GM18907 (cell line): ENCODE measurements around the gene FCN2.

Source experiments
- ATAC-seq: cut with Tn5 transposase; IDR thresholded peaks from one replicate; pipeline ENCODE4 v1.9.1; 2021; ENCODE audit warnings: mild to moderate bottlenecking, moderate library complexity; ENCODE audit not compliant: unreplicated experiment

Gene FCN2

DNA sequence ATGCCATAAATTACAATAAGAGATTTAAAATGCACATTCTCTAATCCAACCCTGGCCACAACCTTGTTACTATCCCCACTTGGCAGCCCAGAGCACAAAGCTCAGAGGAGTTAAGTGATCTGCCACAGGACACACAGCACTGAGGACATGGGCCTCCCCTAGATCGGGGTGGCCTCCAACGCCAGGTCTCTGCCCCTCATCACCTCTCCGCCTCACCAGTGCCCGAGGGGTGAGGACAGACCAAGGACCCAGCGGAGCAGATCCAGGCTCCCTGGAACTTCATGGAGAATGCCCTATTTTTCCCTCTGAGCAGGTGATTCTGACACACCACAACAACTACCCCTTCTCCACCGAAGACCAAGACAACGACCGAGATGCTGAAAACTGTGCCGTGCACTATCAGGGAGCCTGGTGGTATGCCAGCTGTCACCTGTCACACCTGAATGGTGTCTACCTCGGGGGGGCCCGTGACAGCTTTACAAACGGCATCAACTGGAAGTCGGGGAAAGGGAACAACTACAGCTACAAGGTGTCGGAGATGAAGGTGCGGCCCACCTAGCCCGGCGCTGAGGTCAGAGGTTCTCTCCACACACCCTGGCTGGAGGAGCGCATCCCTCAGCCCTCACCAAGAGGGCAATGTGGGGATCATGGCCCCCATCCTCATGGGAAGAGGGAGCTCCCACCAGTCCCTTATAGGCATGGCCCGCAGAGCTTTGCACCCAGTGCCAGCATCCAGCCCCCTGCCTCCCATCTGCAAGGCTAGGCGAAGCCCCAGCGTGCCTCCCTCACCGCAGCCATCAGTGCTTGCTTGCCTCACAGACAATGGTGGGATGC, 12.5 kb upstream of the FCN2 start:
- ATAC-seq, result no peak

DNA sequence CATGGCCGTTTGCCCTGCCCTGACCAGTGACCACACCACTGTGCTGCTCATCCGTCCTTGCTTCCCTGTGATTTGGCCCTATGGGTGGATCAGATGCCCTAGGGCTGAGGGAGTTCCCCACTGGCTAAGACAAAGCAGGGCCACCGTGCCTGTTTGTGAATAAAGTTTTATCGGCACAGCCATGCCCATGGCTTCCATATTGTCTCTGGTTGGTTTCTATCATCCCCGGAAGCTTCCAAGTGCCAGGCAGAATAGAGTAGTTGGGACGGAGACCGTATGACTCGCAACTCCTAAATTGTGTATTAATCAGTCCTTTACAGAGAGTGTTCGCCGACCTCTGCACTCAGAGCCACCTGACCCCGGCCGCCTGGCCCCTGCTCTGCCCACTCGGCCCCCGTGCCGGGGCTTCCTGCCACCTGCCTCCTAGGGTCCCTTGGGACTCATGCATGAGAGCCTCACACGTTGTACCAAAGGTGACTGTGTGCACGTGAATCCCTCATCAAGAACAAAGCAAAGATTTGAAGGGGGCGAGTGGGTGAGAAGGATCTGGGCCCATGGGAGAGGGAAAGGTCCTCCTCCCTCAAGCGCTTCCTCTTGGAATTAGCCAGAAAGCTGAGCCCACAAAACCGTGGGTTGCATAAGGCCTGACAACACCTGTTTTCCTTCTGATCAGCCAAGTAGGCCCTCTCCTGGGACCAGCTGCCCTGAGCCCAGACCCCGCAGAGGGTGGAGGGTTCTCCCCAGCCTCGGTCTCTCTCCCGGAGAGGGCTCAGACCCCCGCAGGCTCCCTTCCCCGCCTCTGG, 11.7 kb upstream of the FCN2 start:
- no peak for ATAC-seq

DNA sequence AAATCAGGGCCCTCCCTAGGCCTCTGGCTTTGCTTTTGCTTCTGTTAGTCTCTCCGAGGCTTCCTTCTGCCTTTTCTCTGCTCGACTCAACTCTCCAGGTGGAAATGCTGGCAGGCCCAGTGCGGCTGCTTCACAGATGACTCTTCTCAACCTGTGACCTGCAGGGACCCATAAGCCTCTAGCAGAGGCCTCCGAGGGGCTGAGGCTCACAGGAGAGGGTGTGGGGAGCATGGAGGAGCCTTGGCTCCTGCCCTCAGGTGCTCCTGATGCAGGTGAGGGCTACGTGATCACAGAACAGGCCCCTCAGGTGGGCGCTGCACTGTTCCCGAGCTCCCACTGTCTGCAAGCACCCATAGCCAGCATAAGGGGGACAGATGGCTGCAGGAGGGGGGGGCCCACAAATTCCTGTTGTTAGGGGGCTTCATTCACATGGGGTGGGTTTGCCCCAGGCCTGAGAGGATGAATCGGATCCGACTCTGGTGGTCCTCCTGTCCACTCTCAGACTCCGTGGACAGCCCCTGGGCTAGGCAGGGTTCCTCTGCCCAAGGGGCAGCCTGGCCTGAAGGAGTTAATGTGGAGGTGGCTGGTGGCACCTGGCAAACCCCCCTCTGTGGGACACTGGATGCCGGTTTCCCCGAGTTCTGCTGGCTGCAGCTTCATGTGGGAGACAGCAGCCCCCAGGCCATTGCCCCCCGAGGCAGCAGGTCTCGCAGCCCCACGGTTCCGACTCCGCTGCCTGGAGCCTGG, 10.9 kb upstream of the FCN2 start:
- ATAC-seq, result no peak

DNA sequence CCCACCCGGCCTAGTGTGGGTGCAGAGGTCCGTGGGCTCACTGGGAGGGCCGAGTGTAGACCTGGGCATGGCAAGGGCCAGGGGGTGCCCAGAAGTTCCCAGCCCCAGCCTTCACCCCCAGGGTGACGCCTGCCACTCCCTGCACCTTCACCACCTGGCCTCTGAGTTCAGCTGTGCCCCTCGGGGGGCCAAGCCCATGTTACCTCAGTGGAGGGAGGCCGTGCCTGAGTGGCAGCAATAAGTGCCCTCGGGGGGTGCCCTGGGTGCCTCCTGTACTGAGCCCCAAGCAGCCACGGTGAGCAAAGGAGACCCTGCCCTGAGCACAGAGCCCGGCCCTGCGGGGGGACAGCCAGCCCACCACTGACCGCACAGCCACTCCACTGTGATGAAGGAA, 10.3 kb upstream of the FCN2 start:
- no peak for ATAC-seq

DNA sequence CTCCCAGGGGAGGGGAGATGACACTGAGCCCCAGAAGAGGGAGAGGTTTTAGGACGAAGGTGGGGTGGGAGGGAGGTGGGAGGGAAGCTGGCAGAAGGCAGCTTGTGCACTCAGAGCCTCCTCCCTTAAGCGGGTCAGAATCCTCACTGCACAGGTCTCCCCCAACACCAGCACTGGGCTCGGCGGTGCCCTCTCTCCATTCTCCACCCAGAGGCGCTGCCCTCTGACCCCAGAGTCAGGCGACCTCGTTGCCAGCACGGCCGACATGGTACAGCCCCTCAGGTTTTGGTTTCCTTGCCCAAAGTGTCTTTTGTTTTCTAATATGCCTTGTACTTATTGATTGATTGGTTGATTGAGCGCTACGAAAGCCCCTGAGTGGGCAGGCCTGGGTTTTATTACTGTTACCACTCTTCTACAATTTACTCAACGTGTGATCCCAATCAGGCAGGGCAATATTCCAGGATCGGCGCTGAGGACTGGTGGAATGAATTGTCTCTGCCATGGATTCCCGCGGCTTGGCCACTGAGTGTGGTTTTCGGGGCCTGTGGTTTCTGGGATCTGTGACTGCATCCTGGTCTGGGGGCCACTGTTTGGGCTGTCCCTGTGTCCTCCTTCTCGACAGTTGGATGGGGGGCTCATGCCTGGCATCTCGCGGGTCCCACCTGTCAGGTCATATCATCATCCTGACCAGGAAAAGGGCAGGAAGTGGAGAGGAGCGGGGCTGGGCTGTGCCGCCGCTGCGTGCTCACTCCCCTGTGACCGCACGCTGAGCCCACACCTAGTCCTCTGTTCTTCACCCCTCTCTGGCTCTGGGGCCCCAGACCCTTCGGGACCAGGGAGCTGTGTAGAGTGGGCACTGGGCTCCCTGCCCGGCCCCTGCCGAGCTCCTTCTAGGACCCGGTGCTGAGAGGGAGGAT, 9.6 kb upstream of the FCN2 start:
- ATAC-seq, result no peak

DNA sequence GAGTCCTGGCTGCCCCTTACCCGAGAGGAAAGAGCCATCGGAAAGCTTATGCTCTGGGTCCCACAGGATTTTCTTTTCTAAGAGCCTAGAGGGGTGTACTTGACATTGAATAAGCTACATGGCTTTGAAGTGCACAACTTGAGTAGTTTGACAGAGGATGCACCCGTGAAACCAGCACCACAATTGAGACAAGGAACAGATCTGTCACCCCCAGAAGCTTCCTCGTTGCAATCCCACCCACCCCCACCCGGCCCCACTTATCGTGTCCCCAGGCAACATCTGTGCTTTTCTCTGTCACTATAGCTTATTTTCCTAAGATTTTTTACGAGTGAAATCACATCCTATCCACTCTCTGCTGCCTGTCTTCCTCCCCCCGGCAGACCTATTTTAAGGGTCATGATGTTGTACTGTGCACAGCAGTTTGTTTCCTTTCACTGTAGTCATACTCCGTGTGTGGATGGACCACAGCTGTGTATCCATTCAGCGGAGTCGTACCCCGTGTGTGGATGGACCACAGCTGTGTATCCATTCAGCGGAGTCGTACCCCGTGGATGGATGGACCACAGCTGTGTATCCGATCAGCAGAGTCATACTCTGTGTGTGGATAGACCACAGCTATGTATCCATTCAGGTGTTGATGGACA, 8.8 kb upstream of the FCN2 start:
- ATAC-seq, result no peak

DNA sequence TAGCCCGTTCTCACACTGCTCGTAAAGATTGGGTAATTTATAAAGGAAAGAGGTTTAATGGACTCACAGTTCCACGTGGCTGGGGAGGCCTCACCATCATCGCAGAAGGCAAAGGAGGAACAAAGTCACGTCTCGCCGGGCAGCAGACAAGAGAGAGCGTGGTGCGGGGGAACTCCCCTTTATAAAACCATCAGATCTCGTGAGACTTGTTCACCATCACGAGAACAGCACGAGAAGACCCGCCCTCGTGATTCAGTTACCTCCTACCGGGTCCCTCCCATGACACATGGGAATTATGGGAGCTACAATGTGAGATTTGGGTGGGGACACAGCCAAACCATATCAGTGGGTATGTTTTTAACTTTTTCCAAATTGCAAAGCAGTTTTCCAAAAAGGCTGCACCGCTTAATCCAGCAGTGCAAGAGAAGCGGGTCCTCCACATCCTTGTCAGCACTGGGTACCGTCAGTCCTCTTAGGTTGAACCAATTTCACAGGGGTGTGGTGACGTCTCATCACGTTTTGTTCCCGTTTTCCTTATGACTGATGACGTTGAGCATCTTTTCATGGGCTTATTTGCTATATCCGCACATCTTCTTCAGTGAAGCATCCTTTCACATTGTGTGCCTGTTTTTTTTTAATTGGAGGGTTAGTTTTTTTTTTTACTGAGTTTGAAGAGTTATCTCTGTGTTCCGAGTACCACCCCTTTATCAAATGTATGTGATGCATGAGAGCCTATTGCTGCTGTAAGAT, 8.0 kb upstream of the FCN2 start:
- ATAC-seq, result no peak

DNA sequence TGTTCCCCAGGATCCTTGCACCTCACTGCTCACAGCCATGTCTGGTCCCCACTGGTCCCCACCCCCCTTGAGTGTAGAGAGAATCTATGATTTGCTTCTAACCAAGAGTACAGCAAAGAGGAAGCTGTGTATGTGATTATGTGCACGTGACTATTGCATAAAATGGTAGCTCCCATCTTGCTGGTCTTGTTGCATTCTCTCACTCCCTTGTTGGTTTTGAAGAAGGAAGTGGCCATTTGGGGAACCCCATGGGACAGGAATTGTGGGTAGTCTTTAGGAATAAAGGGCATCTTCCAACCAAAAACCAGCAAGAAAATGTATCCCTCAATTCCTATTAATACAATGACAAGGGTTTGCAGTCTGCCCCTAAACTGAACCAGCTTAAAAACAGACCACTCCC, 5.2 kb upstream of the FCN2 start:
- no peak for ATAC-seq

DNA sequence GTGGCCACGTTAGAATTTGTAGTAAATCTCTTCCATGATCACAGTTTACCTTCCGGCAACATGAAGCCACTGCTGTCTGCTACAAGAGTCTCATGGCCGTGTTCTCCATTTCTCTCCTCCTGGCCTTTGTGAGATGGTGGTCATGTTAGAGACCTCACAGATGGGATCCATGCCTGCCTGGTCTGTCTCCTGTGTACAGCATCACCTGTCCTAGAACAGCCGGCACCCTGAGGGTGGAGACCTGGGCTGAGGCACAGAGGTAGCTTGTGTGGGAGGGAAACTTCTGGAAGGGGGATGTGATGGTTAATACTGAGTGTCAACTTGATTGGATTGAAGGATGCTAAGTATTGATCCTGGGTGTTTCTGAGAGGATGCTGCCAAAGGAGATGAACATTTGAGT, 3.1 kb upstream of the FCN2 start:
- ATAC-seq, result no peak

DNA sequence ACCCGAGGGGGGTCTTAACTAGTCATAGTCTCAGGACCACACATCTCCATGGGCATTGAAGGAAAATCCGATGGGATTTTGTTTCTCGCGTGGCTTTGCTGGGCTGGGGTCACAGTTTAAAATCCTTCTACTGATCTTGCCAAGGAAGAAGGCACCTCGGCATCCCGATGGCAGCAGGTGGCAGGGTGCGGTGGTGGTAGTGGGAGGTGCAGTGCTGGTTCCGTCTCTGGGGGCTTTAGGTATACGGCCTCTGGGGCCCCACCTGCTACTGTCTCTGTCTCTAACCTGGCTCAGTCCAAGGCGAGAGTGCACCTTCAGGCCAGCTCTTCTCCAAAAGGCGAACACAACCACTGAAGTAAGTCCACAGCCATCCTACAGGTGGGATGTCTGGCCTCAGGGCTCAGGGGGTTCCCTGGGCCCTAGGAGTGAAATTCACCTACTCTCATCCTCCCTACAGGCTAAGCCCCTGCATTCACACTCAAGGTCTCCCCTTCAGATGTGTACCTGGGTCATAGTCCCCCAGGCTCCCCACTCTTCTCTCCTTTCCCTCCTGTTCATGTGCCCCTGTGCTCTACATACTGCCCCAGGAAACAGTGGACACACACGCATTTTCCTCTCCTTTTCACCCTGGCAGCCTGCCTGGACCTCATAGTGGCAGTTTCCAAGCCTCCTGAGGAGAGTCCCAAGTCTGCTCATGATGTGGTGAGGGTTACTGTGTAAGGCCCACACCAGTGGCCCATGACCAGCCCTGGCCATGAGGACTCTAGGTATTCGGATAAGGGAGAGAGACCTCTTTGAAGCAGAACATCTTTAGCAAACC, 736 bp upstream of the FCN2 start:
- ATAC-seq, result no peak

DNA sequence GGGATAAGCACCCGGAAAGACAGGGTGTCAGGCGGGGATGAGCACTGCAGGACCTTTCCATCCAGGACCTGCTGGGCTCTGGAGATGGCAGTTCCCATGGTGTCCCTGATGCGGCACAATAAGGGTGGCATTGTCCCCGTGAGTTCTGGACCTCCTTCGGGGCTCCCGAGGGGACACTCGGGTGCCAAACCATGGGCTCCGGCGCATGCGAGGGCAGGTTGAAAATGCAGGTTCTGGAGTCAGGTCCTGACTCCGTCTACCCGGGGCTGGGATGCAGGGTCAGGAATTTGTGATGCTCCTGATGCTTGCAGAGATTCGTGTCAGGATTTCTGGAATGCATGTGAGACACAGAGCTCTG, 682 bp downstream of the FCN2 start:
- ATAC-seq, result no peak

DNA sequence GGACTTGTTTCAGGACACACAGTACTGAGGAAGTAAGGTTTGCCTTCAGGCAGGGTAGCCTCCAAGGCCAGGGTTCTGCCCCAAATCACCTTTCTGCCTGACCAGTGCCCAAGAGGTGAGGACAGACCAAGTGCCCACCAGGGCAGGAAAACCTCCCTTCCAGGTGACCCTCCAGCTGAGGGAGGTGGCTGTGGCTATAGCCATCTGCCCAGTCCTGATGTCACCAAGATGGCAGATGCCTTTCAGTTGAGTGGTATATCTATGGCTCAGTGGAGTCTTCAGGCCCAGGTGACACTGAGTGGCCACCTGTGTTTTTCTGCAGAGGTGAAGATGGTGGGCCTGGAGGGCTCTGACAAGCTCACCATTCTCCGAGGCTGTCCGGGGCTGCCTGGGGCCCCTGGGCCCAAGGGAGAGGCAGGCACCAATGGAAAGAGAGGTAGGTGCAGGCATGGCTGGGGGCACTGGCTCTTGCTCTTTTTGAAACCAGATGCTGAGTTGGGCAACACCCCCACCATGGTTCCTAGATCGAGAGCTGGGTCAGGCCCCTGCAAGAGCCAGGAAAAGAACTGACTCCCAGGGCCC, 1.7 kb downstream of the FCN2 start:
- ATAC-seq, result no peak

DNA sequence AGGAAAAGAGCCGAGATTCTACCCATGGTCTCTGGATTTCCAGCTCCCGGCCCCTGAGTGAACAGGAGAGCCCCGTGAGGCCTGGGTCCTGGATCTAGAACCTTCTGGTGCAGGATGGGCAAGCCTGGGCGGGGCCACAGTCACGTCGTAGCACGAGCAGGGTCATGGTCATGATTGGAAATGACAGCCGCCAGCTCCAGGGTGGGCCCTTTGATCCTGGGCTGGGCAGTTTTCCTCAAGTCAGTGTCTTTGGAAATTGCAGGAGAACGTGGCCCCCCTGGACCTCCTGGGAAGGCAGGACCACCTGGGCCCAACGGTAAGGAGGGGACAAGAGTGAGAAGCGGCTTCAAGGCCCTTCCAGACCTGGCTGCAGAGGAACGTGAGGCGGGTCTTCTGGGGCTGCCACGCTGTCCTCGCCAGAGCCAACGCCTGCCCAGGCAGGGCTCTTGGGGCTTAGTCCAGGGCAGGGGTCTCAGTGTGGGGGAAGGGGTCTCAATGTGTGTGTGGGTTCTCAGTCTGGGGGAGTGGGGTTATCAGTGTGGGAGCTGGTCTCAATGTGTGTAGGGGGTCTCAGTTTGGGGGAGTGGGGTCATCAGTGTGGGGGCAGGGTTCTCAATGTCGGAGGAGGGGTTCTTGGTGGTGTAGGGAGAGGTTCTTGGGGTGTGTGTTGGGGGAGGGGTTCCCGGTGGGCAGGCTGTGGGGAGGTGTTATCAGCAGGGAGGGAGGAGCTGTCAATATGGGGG, 2.6 kb downstream of the FCN2 start:
- no peak for ATAC-seq

DNA sequence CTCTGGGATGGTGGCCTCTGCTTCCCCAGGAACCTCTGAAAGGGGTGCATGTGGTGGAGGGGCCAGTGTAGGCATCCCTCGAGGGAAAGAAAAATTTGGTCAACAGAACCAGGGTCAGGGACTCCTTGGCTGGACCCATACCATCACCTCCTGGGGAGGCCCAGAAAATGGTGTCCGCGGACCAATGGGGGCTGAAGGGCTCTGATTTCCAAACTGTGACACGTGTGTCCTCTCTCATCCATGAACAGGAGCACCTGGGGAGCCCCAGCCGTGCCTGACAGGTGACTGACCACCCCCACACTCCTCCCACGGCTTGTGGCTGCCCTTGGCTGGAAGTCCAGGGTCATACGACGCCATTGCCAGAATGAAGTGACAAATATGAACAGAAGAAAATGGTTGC, 3.9 kb downstream of the FCN2 start:
- no peak for ATAC-seq

DNA sequence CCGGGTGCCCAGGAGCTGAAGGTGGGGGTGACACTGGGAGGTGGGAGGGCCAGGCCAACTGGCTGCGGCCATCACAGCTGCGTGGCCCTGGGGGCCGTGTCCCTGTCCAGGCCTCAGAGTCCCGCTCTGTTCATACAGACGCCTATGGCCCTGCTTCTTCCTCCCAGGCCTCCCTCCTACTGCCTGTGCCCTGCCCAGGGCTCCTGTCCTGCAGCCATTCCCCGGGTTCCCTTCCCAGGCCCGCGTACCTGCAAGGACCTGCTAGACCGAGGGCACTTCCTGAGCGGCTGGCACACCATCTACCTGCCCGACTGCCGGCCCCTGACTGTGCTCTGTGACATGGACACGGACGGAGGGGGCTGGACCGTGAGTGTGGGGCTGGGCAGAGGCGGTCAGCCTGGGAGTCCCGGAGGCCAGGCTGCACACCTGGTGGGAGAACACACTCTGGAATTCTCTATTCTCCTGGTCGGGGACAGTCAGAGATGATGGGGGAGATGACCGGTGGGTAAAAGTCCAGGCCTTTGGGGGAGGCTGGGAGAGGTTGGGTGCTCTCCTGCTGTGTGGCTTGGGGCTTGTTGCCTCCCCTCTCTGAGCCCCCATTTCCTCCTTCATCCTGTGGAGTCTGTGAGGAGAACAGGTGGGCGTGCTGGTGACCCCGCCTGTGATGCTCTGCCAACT, 4.5 kb downstream of the FCN2 start:
- no peak for ATAC-seq

DNA sequence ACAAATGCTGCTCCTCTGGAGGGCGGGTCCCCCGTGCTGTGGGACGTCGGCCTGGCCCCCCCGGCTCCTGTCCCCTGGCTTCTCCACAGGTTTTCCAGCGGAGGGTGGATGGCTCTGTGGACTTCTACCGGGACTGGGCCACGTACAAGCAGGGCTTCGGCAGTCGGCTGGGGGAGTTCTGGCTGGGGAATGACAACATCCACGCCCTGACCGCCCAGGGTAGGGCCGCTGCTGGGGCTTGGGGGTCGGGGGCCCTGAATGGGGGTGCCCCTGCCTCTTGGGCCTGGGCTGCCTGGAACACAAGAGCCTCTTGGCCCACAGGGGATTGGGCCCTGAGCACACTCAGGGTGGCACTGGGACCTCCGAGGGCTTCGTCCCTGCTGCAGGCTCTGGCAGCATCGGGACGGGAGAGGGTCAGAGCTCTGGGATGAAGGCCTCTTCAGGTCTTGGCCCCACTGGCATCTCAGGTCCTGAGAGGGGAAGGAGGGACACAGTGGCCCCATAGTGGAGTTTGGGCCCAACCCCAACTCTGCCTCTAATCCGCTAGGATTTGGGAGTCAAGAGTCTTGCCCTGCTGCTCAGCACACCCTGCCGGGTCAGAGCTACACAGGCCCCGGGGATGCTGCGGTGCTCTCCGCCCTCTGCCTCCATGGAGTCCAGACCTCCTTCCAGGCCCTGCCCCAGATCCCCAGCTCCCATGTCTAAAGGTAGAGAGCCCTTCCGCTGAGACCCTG, 5.2 kb downstream of the FCN2 start:
- no peak for ATAC-seq
